DMS79 treated with DMSO at 0.1 percent for 48 hours (cell line): Measurements from ENCODE around the gene STK39.
A peak's percentile ranks its signal among the peaks of the same experiment; 100 is the strongest.
"Not testable (repeated sequence)": the region's sequence is repeated elsewhere in the genome, so short reads cannot be mapped to it uniquely, and the experiment has no call there.

ENCODE experiments used
- DNase-seq: peaks from one replicate; lab custom pipeline; 2025; lab: John Stamatoyannopoulos, UW

The STK39 gene

DNA sequence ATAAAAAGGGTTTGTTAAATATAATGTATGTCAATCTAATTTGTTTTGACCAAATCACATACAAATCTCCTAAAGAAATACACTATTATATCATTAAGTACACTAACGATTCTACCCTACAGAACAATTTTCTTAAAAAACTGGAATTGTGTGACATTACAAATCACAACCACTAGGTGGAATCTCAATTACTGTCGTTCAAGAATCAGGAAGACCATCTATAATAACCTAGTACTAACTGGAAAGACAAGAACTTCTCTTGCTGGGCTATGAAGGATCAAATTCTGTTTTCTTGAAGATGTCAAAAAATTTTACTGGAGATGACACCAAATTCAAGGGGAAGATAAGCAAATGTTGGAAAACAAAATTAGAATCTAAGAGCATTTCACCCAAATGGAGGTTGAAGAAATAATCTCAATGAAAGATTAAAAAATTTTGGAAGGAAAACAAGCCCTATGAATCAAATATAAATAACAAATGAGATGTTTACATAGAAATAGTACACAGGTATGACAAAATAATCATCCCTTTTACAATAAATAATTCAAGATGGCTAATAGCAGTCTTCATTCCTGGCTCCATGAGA, 110.9 kb downstream of the STK39 start:
- DNase-seq, result peak; percentile 8

DNA sequence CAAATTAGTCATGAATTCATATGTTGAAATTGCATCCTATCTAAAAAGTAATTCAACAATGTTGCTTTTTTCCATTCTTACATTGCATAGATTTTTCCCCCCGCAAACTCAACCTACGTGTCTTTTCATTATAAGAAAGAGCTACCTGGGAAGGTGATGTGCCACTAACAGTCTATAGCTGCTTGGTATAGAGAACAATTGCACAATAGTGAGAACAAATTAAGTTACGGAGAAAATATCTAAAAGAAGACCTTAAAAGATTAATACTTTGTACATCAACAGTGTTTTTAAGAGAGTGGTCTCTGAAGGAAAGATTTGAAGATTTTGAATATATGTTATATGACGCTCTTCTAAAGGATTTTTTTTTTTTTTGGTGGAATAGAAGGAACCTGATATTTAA, 111.8 kb downstream of the STK39 start:
- DNase-seq, result no peak

DNA sequence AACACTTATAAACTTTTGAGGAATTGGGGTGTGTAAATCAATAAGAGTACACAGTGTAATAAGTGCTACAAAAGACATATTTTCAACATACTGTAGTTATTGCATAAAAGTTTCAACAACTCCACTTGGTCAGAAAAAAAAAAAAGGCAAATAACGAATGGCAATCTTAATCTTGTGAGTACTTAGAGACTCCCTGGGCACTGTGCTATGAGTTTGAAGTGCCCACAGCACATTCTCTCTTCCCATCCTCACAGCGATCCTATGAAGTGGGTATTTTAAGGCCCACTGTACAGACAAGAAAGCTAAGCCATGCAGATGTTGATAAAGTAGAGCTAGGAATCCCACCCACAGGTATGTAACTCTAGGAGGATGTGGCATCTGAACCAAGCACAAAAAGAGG, 112.3 kb downstream of the STK39 start:
- DNase-seq, result no peak

DNA sequence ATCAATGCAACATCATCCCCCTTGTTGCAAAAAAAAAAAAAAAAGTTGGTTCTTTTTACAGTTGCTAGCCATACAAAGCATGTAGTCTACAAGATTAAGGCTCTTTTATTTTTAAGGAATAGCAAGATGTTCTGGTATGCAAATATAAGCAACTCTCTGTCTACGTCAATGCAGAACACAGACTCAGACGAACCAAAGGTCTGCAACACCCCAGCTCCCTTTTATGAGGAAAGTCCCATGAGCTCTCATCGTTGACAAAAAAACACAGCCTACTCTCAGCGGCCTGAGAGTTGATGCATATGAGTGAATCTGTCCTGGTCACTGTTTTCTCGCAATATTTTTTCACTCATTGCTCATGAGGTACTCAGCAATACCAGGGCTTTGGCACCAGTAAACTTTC, 112.9 kb downstream of the STK39 start:
- no peak for DNase-seq

DNA sequence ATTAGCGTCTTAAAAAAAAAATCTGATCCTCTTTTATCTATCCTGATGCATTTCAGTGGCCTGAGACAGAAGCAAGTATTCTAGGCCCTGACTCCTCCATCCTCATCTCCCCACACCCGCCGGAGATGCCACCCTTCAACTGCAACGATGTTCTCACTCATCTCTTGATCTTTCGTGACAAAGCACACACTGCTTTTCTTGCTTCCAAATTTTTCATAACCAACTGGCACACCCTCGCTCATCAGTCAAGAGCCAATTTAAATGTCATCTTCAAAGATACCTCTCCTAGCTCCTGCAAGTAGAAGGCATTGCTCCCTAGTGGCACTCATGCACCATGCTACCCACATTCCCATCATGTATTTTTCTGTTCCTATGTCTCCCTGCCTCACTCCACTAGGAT, 115.0 kb downstream of the STK39 start:
- no peak for DNase-seq

DNA sequence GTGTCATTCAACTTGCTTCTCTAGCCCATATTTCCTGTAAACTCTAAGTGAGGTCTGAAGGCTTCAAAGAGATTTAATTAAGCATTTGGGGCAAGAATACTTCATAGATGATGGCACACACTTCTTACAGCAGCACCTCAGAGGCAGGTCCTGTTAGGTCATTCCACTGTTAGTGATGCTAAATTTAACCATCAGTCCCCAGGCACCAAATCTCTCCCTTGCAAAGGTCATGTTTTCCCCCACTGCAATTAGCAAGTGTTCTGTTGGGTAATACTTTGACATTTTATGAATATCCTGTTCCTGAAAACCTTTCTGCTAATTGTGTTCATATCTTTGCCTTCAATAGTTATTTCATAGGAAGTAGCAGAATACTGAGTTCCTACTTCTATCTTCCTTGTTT, 117.0 kb downstream of the STK39 start:
- DNase-seq, result no peak

DNA sequence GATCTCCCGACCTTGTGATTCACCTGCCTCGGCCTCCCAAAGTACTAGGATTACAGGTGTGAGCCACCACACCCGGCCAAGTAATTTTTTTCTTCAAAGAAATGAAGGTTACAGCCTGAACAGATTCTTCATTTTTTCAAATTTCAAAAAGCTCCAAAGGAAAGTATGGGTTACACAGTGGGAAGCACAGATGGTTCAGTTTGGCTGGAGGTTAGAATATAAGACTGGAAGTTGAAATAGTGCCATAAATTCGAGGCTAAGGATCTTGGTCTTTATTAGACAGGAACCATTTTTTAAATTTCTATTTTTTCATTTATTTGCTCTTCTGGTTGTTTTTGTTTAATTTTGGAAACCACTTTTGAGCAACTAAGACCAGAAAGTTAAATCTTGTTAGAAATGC, 120.0 kb downstream of the STK39 start:
- no peak for DNase-seq

DNA sequence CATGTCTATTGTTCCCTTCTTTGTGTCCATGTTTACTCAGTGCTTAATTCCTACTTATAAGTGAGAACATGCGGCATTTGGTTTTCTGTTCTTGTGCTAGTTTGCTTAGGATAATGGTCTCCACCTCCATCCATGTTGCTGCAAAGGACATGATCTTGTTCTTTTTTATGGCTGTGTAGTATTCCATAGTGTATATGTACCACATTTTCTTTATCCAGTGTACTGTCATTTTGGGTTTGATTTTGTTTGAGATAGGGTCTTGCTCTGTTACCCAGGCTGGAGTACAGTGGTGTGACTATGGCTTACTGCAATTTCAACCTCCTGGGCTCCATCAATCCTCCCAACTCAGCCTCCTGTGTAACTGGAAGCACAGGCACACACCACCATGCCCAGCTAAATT, 125.2 kb downstream of the STK39 start:
- DNase-seq, result not testable (repeated sequence)

DNA sequence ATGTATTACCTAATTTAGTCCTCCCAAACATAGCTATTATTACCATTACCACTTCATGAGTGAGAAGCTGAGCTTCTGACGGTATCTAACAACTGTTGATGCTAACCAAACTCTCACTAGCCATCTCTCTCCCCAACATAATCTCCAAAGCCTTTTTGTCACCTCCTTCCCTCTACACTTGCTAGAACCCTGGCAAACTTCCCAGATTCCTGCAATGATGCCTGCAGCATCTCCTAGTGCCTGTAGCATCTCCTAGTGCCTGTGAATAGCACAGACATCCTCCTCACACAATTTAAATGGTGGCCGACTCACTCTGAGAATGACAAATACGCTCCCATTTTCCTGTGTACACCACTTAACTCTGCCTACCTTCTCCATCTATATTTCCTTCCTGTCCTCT, 126.7 kb downstream of the STK39 start:
- no peak for DNase-seq

DNA sequence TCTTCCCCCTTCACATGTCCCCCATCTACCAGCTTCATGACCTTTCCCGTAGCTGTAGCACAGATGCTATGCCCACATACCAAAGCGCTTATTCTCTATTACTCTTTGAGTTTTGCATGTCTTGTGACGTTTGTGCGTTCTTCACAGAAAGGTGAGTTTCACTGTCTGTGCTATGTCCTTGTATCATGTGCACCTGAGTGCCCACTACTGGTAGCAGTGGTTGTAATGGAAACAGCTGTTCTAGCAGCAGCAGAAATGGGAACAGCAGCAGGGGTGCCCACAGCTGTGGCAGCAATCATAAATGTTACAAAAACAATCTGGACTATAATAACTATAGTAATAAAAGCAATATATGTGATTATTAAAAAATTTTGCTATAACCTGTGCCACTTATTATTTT, 127.1 kb downstream of the STK39 start:
- DNase-seq, result no peak

DNA sequence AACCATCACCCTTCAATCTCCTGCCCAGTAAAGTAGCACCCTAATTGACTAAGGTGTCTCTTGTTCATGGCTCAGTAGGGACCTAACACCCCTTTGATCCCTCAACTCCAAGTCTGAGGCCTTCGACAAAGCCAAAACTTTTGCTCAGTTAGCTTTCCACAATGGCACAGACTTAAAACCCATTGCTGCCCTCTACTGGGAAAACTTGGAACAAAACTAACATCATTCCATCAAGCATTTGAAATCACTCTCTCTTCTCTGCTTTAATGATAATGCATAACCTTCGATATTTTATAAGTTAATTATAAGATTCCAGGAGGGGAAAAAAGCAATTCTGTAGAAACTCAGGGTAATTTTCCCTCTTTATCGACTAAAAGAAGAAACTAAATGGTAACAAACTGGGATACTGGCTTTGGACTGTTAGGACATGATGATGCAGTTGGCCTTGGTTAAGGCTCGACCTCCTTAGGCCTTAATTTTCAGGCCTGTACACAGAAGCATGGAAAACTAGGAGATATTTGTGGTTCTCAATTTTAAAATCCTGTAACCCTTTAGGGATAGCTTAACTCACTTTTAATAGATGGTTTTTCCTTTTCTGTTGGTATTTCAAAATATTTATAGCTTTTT, 127.8 kb downstream of the STK39 start:
- DNase-seq, result peak; percentile 54

DNA sequence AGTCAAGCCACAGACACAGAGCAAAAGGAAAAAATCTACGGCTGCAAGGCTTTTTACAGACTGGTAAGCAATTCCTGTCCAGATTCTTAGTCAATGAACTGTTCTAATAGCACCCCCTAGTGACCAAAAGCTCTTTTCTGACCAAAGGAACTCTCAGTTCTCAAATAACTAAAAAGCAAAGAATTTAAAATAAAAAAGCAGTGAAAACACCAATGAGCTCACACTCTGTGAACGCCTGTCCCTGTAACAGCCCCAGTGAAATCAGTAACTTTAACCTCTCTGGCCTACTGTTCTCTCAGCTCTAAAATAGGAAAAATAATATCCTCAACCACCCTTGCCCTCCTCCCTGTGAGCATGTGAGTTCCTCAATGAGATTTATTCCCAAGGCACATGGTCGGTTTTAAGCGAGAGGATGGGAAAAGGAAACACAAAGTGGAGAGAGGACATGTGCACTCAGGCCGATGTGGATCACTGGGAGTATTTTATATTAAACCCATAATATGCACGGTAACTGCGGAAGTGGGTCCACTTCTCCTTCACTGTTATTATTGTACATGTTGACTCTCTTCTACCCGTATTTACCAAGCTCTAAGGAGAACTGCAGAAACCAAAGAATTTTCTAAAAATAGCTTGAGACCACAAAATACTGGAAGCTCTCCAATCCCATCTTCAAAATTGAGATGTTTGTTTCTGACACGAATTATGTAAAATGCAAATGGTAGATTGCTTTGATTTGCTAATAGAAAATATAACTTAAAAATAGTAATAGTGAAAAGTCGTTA, 128.5 kb downstream of the STK39 start:
- peak; percentile 73 for DNase-seq

DNA sequence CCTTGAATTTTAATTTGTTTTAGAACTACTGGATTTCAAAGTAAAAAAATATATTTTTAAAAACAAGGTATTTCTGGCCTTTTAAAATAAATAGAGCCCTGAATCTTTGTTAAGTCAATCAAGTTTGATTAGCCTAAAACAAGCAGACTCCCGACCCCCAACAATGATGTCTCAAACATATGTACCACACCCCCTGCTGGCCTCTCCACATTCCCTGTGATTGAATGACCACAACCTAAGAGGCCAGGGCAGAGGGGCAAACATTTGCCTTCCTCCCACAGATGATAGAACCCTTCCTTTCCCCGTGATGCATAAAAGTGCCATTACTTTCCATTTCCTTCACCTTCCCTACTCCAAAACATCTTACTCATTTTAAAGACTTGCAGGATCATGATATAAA, 130.9 kb downstream of the STK39 start:
- no peak for DNase-seq

DNA sequence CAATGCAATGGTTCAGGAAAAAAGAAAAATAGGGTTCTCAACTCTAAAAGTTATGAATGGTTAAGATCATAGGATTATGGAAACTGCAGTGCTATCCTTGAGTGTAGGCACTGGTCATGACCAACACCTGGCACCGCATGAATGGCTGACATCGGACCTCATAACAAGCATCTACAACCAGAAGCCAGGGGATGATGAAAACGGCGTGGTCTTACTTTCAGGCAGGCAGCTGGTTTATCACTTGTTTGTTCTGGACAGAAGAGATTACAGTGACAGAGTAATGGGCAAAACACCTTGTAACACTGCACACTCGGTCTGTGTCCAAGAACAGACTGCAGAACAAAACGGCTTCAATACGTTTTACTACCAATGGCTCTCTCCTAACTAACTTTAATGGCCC, 132.8 kb downstream of the STK39 start:
- no peak for DNase-seq

DNA sequence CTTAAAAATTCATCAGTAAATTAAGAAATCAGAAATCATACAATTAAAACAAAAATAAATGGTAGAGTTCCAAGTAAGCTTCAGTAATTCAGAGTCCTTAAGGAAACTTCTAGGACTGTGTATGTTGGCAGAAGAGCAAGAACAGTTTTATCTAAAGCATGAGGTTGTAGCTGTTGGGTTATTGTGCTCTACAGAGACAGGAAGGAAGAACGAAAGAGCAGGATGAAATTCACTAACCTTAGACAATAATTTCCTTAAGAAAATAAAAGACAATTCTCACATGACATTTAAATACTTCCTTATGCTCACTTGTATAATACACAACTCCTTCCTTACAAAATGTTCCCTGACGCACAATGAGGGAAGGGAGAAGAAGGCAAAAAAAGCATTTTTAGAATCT, 133.4 kb downstream of the STK39 start:
- no peak for DNase-seq

DNA sequence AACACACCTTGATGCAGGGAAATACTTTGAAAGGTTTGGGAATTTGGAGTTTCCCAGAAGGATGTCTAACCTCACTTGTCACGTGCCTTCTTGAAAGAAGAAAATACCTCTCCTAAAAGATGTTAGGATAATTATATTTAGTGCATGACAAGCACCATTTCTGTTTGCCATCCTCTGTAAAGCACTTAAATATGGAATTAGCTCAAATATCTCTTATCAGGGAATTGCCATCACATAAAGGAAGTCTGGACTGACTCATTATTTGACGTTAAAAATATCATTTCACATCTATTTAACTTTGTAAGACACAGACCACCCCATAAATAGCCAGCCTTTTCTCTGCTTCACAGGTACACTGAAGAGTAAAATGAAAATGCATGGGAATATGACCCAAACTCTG, 140.1 kb downstream of the STK39 start:
- no peak for DNase-seq

DNA sequence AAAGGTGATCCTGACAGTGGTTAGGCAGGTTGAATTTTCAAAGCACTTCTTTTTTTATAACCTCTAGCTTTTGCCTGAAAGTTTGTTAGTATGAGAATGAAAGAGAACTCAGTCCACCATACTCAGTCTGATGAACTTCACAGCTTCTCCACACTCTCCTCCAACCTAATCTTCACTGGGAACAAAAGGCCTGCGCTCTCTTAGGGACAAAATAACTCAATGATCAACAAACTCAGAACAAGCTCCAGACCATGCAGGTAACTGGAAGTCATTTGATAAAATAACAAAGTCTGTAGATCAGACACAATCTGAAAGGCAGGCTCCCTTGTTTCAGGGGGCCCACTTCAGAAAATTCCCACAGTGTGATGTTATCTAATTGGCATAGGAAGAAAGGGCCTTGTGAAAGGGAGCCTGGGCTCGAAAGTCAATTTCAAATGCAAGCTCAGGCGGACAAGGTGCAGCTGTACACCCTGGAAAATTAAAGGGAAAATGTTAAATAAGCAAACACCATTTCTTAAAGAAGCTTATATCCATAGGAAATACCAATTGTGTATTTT, 142.2 kb downstream of the STK39 start:
- DNase-seq, result no peak

DNA sequence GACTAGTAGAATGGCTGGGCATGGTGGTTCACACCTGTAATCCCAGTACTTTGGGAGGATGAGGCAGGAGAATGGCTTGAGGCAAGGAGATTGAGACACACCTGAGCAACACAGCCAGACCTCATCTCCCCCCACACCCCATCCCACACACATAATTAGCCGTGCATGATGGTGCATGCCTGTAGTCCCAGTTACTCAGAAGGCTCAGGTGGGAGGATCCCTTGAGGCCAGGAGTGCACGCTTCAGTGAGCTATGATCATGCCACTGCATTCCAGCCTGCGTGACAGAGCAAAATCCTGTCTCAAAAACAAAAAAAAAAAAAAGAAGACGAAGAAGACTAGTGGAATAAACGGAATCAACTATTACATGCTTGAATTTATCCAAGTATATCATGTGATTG, 150.0 kb downstream of the STK39 start:
- DNase-seq, result no peak

DNA sequence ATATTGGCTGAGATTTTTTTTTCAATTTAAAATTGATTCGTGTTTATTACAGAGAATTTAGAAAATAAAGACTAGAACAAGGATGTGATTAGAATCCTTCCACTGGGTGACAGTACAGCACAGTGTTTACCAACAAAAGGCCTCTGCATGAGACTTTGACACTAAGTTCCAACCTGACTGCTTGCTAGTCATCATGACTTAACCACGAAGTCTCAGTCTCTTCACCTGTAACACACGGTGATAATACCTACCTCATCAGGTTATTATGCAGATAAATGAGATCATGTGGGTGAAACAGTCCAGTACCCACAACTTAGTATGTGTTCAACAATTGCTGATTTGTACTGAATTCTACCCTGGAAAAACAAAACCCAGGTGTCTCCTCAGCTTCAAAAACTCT, 151.2 kb downstream of the STK39 start:
- no peak for DNase-seq

DNA sequence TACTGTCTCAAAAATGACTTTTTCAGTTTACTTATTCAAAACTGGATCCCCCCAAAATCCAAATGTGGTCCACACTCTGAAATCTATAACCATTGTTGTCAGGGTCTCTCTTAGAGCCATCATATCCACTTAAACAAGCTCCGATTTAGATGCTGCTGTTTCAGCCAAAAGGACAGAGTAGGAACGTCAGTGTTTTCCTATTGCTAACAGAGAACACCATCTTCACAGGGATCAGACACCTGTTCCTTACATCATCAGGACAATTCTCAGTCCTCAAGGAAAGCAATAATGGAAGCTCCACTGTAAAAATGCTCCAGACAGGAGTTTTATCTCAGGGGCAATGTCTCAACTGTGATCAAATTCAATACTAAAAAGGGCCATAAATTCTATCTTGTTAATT, 155.4 kb downstream of the STK39 start:
- no peak for DNase-seq

DNA sequence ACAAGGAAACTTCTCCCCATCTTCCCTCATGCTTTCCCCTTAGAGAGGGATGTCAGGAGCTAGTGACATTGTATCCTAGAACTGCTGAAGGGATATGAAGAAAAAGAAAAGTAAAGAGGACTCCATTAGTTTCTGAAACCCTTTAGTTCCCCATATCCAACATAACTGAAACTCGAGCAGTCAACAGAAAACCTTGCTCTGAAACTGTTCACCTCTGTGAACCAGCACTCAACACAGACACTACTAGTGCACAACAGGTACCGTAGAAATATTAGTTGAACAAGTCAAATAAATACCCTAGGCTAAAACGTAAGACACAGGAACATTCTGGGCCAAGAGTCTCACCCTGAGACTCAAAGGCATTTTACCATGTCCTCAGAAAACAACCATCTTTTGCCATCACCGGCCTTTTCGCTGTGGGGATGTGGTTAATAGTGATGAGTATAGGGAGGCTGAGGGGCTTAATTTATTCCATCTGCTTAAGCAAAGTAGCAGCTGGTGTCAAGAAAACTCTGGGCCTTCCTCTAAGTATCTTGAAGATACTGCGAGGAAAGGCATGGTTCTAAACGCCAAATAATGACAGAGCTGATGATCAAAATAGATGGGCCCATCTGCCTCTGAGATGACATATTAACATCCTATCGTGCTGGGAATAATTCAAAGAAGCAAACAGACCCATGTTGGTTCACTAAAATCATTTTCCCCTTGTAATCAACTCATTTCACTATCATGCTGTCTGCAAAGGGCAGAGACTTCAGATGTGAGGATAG, 156.8 kb downstream of the STK39 start:
- no peak for DNase-seq

DNA sequence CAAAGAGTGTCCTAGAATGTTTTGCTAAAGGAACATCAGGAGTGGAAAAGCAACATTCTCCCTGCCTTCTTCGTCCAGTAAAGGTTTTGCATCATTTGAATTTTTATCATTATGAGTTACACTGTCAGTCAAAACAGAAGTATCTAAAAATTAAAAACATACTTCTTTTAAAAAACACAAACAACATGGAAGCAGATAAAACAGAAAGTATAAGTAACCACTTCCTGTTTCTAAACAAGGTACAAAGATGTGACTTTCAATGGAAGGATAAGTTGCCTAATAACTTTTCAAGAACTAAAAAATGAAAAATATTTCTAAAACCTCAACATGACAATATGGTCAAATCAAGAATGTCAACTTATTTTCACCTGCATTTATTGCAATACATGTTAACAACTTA, 158.2 kb downstream of the STK39 start:
- no peak for DNase-seq

DNA sequence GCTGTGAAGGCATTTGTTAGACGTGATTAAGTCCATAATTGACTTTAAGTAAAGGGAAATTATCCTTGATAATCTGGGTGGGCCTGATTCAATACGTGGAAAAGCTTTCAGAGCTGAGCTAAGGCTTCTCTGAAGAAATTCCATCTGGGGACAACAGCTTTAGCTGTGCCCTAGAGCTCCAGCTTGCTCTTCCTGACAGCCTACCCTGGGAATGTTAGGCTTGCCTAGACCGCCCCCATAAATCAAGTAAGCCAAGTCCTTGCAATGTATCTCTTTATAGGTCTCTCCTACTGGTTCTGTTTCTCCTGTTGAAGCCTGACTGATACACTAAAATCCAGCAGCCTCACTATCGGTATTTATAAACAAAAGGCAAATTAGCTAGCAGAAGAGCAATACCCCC, 160.0 kb downstream of the STK39 start:
- DNase-seq, result no peak
